Measurements from ENCODE around the gene KCNQ1OT1. TPM values are rescaled to one million over a fixed set of nuclear protein-coding genes. Genes with fewer than 3 reads are reported as not detected.
A peak's percentile ranks its signal among the peaks of the same experiment; 100 is the strongest.

KCNQ1OT1 gene
- total RNA-seq, 8 experiments from 2014 or later = 1.2 to 6.3 (median 3.8) TPM

GRCh38 chr11:2691991-2692875 is 7.6 kb downstream of the KCNQ1OT1 start:
- peak in 5 of 8 experiments; percentile 17 to 52 (median 35) for ATAC-seq (replicated peaks in 6 of 8)
- in situ Hi-C loops (cut with MboI; ENCODE audit: low pct_unique_long_range_greater_than_20kb in 2 of 9, low sequenced_read_pairs in 9 of 9, unreplicated experiment in 9 of 9) = loop anchor here in 6 of 9 experiments (10.0 to 25.0 kb wide), 2 partner anchors 183 to 195 kb away; partner anchors contain the start of gene CDKN1C (in 5 of the 6)
- peaks cover 69% of the 10 kb centered on the region in 2 donors for H3K4me1 ChIP-seq (replicated peaks in 1 of 2)
- H3K4me3 ChIP-seq = peak overlapping the region in 1 of 5 donors; percentile 1
- no peak overlapping the region for H3K27ac ChIP-seq
- 40 to 100% (median 96%) methylated on average over 1 to 3 of the region's 3 CpGs; no CpG with 5 or more reads in 4 of the 10 experiments for WGBS, 10 experiments

- no peak overlapping the region for H3K4me3 ChIP-seq
- H3K27ac ChIP-seq = no peak overlapping the region
- ATAC-seq (replicated peaks in 6 of 8) = no peak
- in situ Hi-C loops (cut with MboI; ENCODE audit: low pct_unique_long_range_greater_than_20kb in 2 of 9, low sequenced_read_pairs in 9 of 9, unreplicated experiment in 9 of 9) = loop anchor here in 6 of 9 experiments (10.0 to 25.0 kb wide), 2 partner anchors 183 to 196 kb away; partner anchors contain the start of gene CDKN1C (in 5 of the 6)
- 40 to 87% (median 83%) methylated on average over 1 to 3 of the region's 3 CpGs; no CpG with 5 or more reads in 5 of the 10 experiments for WGBS, 10 experiments
- peaks cover 61 to 69% of the 10 kb centered on the region in 2 donors for H3K4me1 ChIP-seq (replicated peaks in 1 of 2)
Observed at GRCh38 chr11:2691355-2691761, 8.4 kb downstream of the KCNQ1OT1 start.

GRCh38 chr11:2690596-2691354 is 9.0 kb downstream of the KCNQ1OT1 start:
- in situ Hi-C loops (cut with MboI; ENCODE audit: low pct_unique_long_range_greater_than_20kb in 2 of 9, low sequenced_read_pairs in 9 of 9, unreplicated experiment in 9 of 9) = loop anchor here in 6 of 9 experiments (10.0 to 25.0 kb wide), 2 partner anchors 184 to 197 kb away; partner anchors contain the start of gene CDKN1C (in 5 of the 6)
- WGBS, 10 experiments = 40 to 100% (median 90%) methylated on average over 1 to 3 of the region's 6 CpGs; no CpG with 5 or more reads in 3 of the 10 experiments

GRCh38 chr11:2689651-2690575 is 9.9 kb downstream of the KCNQ1OT1 start:
- H3K4me1 ChIP-seq (replicated peaks in 1 of 2) = peaks cover 54 to 64% of the 10 kb centered on the region in 2 donors
- in situ Hi-C loops (cut with MboI; ENCODE audit: low pct_unique_long_range_greater_than_20kb in 2 of 9, low sequenced_read_pairs in 9 of 9, unreplicated experiment in 9 of 9) = loop anchor here in 6 of 9 experiments (10.0 to 25.0 kb wide), 2 partner anchors 185 to 197 kb away; partner anchors contain the start of gene CDKN1C (in 5 of the 6)
- no peak for ATAC-seq (replicated peaks in 6 of 8)
- 67 to 100% (median 86%) methylated on average over 1 to 6 of the region's 8 CpGs; no CpG with 5 or more reads in 4 of the 10 experiments for WGBS, 10 experiments
- no peak overlapping the region for H3K4me3 ChIP-seq
- H3K27ac ChIP-seq = no peak overlapping the region

More at GRCh38 chr11:2690596-2691354, 9.0 kb downstream of the KCNQ1OT1 start:
- ATAC-seq (replicated peaks in 6 of 8) = peak in 3 of 8 experiments; percentile 40 to 65 (median 55)
- Histone ChIP-seq H3K4me3 (no peak overlapping the region), H3K4me1 (replicated peaks in 1 of 2) (peaks cover 59 to 69% of the 10 kb centered on the region in 2 donors), H3K27ac (no peak overlapping the region)

GRCh38 chr11:2688381-2689231 is 11.2 kb downstream of the KCNQ1OT1 start:
- Histone ChIP-seq H3K27ac (no peak overlapping the region), H3K4me3 (no peak overlapping the region), H3K4me1 (replicated peaks in 1 of 2) (peaks cover 41 to 51% of the 10 kb centered on the region in 2 donors)
- no peak for ATAC-seq (replicated peaks in 6 of 8)
- 80 to 100% (median 86%) methylated on average over 1 to 4 of the region's 6 CpGs; no CpG with 5 or more reads in 3 of the 10 experiments for WGBS, 10 experiments
- in situ Hi-C loops (cut with MboI; ENCODE audit: low pct_unique_long_range_greater_than_20kb in 2 of 9, low sequenced_read_pairs in 9 of 9, unreplicated experiment in 9 of 9) = loop anchor here in 5 of 9 experiments (25.0 kb wide), 1 partner anchor 199 kb away; the partner anchor contains the start of gene CDKN1C (in 5 of the 5)

- H3K27ac ChIP-seq = no peak overlapping the region
- H3K4me1 ChIP-seq (replicated peaks in 1 of 2) = peaks cover 33 to 42% of the 10 kb centered on the region in 2 donors
- ATAC-seq (replicated peaks in 6 of 8) = peak in 1 of 8 experiments; percentile 10
- 29 to 74% (median 30%) methylated on average over 2 to 3 of the region's 7 CpGs; no CpG with 5 or more reads in 7 of the 10 experiments for WGBS, 10 experiments
- in situ Hi-C loops (cut with MboI; ENCODE audit: low pct_unique_long_range_greater_than_20kb in 2 of 9, low sequenced_read_pairs in 9 of 9, unreplicated experiment in 9 of 9) = loop anchor here in 5 of 9 experiments (25.0 kb wide), 1 partner anchor 200 kb away; the partner anchor contains the start of gene CDKN1C (in 5 of the 5)
- no peak overlapping the region for H3K4me3 ChIP-seq
Observed at GRCh38 chr11:2687782-2688191, 12.0 kb downstream of the KCNQ1OT1 start.

GRCh38 chr11:2687223-2687530 is 12.6 kb downstream of the KCNQ1OT1 start:
- Histone ChIP-seq H3K4me1 (replicated peaks in 1 of 2) (peaks cover 27 to 36% of the 10 kb centered on the region in 2 donors), H3K4me3 (no peak overlapping the region), H3K27ac (no peak overlapping the region)
- in situ Hi-C loops (cut with MboI; ENCODE audit: low pct_unique_long_range_greater_than_20kb in 2 of 9, low sequenced_read_pairs in 9 of 9, unreplicated experiment in 9 of 9) = loop anchor here in 5 of 9 experiments (25.0 kb wide), 1 partner anchor 200 kb away; the partner anchor contains the start of gene CDKN1C (in 5 of the 5)
- ATAC-seq (replicated peaks in 6 of 8) = peak in 1 of 8 experiments; percentile 12
- WGBS, 10 experiments = 60 to 86% methylated on average over 1 of the region's 1 CpG; no CpG with 5 or more reads in 8 of the 10 experiments

- peaks cover 21 to 30% of the 10 kb centered on the region in 2 donors for H3K4me1 ChIP-seq (replicated peaks in 1 of 2)
- in situ Hi-C loops (cut with MboI; ENCODE audit: low pct_unique_long_range_greater_than_20kb in 2 of 9, low sequenced_read_pairs in 9 of 9, unreplicated experiment in 9 of 9) = loop anchor here in 5 of 9 experiments (25.0 kb wide), 1 partner anchor 201 kb away; the partner anchor contains the start of gene CDKN1C (in 5 of the 5)
- ATAC-seq (replicated peaks in 6 of 8) = no peak
- H3K27ac ChIP-seq = no peak overlapping the region
- WGBS, 10 experiments = 27 to 100% (median 83%) methylated on average over 2 of the region's 7 CpGs; no CpG with 5 or more reads in 7 of the 10 experiments
- no peak overlapping the region for H3K4me3 ChIP-seq
Observed at GRCh38 chr11:2686360-2687222, 13.2 kb downstream of the KCNQ1OT1 start.

- no peak overlapping the region for H3K4me3 ChIP-seq
- no peak overlapping the region for H3K27ac ChIP-seq
- 72 to 100% (median 97%) methylated on average over 2 to 8 of the region's 13 CpGs; no CpG with 5 or more reads in 5 of the 10 experiments for WGBS, 10 experiments
- H3K4me1 ChIP-seq (replicated peaks in 1 of 2) = peaks cover 13 to 22% of the 10 kb centered on the region in 2 donors
- no peak for ATAC-seq (replicated peaks in 6 of 8)
- in situ Hi-C loops (cut with MboI; ENCODE audit: low pct_unique_long_range_greater_than_20kb in 2 of 9, low sequenced_read_pairs in 9 of 9, unreplicated experiment in 9 of 9) = loop anchor here in 5 of 9 experiments (25.0 kb wide), 1 partner anchor 202 kb away; the partner anchor contains the start of gene CDKN1C (in 5 of the 5)
Observed at GRCh38 chr11:2685566-2686359, 14.0 kb downstream of the KCNQ1OT1 start.

Measured in motor neuron (in vitro differentiated cells).